GM21528 (cell line): ENCODE data around the gene CHP2.
"Not testable (repeated sequence)": the region's sequence is repeated elsewhere in the genome, so short reads cannot be mapped to it uniquely, and the experiment has no call there.

Experiments used
- ATAC-seq: cut with Tn5 transposase; IDR thresholded peaks from one replicate; pipeline ENCODE4 v1.9.1; 2021; ENCODE audit warnings: mild to moderate bottlenecking, moderate library complexity; ENCODE audit not compliant: unreplicated experiment, low FRiP score

Gene CHP2

DNA sequence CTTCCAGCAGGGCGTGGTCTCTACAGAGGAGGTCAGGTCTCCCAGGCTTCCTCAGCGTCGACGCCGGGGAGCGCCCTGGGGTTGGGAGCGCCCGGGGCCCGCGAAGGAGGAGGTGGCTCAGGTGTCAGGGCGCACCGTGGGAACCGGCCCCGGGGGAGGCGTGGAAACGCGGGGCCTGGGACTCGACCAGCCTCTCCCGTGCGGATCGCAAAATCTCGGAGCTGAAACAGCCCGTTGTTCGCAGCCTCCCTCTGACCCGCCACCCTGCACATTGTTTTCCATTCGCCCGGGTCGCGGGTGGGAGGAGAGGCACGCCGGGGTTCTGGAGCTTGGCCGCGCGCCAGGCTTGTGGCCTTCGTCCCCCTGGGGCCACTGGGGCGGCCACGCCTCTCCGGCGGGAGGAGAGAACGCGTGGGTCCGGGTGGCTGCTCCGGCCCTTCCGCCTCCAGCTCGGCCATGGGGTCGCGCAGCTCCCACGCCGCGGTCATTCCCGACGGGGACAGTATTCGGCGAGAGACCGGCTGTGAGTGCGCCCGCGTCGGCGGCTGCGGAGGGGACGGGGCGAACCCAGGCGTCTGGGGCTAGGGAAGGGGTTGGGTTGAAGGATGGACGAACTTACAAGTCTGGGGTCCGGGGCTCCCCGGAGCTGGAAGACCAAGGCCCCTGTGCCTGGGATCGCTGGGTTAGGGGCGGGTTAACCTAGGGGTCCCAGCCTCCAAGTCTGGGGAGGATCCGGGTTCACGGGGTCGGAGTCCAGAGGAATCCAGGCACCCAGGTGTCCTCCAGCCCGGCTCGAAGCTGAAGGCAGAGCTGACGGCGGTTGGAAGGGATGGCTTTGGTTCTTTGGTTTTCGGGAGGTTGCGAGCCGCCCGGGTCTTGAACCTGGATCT lies at the start of gene CHP2:
Gene CHP2 (plus strand): TSS at position 433 of the 890 bp plus-strand sequence. CDS start 24 bp downstream, at position 457.
- ATAC-seq = no peak

DNA sequence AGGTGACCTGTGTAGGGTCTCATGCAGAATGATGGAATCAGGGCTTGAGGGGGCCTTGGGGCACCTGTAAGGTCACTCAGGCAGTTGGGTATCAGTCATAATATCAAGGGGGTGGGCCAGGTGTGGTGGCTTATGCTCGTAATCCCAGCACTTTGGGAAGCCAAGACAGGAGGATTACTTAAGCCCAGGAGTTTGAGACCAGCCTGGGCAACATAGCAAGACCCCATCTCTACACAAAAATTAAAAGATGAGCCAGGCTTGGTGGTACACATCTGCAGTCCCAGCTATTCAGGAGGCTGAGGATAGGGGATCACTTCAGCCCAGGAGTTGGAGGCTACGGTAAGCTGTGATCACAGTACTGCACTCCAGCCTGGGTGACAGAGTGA lies 49.3 kb upstream of the CHP2 start:
- ATAC-seq = no peak

GRCh38 chr16:23706439-23706838 lies 48.4 kb upstream of the CHP2 start:
- no peak for ATAC-seq

- no peak for ATAC-seq
Observed at GRCh38 chr16:23709536-23709935, 45.3 kb upstream of the CHP2 start.

DNA sequence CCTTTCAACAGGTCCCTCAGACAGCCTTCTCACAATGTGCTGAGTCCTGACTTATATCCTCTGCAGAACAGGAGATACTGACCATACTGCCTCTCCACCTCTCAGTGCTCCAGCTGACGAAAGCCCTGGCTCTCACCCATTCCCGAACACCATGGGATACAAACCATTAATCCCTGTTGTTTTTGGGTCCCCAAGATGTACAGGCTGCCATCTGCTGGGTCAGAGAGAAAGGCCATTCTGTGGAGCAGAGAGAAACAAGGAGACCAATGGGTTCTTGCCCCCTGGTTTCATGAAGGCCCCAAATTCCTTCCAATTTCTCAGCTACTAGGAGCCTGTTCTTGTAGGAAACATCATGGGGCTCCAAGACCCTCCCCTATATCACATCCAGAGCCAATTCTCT lies 44.8 kb upstream of the CHP2 start:
- no peak for ATAC-seq

DNA sequence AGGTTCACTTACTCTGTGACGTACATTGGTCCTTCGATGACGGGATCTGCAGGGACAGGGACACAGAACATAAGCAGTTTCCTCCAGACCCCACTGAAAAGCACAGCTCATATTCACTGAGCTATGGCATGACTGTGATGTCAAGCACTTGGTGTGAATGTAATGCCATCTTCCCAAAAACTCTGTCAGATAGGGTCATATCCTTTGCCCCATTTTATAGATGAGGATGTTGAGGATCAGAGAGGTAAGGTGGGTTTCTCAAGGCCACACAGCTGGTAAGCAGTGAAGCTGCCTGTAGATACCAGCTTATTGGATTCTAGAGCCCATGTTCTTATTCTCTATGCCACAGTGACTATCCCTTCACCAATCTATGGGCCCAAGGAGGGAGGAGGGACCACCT lies 44.3 kb upstream of the CHP2 start:
- ATAC-seq = no peak

GRCh38 chr16:23711785-23712184 lies 43.0 kb upstream of the CHP2 start:
- ATAC-seq = no peak

DNA sequence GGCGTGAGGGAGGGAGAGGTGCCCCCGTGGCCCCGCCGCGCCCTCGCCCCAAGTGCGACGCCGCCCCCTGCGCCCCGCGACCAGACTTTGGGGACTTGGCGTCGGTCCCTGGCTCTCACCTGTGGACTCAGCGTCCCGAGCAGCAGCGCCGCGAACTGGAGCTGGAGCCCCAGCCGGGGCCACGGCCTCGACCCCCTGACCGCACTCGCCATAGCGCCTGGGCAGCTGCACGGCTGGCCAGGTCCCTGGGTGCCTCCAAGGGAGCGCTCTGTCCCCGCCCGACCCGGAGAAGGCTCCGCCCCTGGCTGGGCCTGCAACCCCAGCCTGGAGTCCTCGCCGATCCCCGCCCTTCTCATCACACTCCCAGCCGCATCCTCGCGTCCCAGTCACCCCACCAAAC lies 41.9 kb upstream of the CHP2 start, which contains the start of gene ERN2:
Gene ERN2 (minus strand): TSS at position 247 of the 400 bp plus-strand sequence. CDS start 35 bp downstream, at position 212.
- ATAC-seq = no peak

DNA sequence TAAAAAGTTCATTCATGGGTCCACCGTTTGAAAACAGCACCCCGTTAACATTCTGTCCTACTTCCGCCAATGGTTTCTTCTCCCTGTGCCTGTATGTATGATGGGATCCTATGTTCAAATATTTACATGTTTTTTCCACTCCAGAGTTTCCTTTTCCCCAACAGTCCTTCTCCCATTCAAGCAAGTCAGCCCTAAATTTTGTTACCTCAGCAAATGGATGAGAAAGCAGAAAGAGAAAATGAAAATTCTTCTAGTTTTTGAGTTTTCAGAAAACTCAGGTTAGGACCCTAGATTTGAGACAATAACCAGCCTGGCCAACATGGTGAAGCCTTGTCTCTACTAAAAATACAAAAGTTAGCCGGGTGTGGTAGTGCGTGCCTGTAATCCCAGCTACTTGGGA lies 38.3 kb upstream of the CHP2 start:
- ATAC-seq = no peak

DNA sequence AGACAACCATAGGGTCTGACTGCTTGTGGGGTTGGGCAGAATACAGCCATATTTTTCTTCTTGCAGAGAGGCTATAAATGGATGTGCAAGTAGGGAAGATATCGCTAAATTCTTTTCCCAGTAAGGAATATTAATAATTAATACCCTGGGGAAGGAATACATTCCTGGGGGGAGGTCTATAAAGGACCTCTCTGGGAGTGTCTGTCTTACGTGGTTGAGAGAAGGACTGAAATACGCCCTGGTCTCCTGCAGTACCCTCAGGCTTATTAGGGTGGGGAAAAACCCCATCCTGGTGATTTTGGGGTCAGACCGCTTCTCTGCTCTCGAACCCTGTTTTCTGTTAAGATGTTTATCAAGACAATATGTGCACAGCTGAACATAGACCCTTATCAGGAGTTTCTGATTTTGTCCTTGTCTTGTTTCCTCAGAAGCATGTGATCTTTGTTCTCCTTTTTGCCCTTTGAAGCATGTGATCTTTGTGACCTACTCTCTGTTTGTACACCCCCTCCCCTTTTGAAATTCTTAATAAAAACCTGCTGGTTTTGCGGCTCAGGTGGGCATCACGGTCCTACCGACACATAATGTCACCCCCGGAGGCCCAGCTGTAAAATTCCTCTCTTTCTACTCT lies 32.1 kb upstream of the CHP2 start:
- ATAC-seq = not testable (repeated sequence)

GRCh38 chr16:23724096-23724784 lies 30.6 kb upstream of the CHP2 start:
- no peak for ATAC-seq

- no peak for ATAC-seq
Observed at GRCh38 chr16:23724785-23725131, 30.1 kb upstream of the CHP2 start.

DNA sequence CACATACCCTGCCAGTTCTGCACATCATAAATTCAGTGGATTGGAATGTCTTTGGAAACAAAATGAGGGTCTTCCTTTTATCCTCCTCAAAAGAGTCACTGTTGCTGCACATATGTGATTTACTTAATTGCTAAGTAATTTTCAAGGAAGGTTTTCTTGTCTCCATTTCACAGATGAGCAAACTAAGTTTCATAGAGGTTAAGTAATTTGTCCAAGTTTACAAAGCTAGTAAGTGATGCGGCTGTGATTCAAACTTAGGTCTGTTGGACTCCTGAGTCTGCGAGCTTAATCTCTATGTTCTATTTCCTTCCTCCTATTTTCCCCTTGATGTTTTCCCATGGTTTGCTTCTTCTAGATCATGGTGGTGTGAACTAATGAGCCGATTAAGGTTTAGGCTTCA lies 28.1 kb upstream of the CHP2 start:
- no peak for ATAC-seq

DNA sequence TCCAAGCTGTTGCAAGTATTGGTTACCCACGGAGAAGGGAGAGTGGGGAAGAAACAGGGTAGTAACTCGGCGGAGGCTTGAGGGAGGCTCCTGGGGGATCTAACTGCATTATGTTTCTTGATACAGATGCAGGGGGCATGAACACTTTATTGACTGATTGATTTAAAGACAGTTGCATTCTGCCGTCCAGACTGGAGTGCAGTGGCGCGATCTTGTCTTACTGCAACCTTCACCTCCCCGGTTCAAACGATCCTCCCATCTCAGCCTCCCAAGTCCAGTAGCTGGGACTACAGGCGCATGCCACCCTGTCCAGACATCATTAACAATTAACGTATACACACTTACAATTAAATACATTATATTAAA lies 26.7 kb upstream of the CHP2 start:
- ATAC-seq = no peak

DNA sequence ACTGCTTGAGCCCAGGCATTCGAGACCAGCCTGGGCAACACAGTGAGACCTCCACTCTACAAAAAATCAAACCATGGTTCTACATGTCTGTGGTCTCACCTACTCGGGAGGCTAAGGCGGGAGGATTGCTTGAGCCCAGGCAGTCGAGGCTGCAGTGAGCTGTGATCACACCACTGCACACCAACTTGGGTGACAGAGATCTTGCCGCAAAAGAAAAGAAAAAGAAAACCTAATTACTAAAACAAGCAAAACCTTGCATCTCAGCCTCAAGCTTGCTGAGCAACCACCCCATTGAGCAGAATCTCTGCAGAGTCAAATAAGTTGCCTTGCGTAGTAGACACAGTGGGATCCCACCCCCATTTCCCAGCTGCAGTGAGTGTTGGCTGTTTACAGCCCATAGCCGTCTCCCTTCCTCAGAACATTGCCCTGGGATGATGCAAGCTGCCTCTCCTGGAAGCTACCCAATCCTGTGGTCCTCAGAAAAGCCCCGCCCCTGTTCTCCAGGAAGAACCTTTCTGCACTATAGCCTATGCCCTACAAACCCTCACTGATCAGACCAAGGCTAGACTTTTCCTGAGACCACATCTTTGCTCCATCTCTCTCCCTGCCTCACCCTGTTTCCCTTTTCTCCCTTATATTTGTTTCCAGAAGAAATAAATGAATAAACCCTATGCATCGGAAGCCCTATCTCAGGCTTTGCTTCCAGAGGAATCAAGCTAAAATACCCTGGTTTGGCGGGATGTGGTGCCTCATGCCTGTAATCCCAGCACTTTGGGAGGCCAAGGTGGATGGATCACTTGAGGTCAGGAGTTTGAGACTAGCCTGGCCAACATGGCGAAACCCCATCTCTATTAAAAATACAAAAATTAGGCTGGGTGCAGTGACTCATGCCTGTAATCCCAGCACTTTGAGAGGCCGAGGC lies 25.1 kb upstream of the CHP2 start:
- ATAC-seq = no peak

DNA sequence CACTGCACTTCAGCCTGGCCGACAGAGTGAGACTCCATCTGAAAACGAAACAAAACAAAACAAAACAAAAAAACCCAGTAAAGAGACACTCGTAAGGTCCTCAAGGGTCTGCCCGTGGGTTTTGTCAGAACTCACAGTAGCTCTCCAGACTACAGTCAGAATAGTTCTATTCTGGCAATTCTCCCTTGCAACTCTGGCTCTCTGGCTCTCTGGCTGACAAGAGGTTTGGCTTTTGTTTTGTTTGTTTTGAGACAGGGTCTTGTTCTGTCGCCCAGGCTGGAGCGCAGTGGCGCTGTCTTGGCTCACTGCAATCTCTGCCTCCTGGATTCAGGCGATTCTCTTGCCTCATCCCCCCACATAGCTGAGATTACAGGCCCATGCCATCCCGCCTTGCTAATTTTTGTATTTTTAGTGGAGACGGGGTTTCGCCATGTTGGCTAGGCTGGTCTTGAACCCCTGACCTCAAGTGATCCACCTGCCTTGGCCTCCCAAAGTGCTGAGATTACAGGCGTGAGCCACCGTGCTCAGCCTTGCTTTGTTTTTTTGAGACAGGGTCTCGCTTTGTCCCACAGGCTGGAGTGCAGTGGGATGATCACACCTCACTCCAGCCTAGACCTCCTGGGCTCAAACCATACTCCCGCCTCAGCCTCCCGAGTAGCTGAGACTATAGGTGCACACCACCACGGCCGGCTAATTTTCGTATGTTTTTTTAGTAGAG lies 20.5 kb upstream of the CHP2 start:
- ATAC-seq = no peak

DNA sequence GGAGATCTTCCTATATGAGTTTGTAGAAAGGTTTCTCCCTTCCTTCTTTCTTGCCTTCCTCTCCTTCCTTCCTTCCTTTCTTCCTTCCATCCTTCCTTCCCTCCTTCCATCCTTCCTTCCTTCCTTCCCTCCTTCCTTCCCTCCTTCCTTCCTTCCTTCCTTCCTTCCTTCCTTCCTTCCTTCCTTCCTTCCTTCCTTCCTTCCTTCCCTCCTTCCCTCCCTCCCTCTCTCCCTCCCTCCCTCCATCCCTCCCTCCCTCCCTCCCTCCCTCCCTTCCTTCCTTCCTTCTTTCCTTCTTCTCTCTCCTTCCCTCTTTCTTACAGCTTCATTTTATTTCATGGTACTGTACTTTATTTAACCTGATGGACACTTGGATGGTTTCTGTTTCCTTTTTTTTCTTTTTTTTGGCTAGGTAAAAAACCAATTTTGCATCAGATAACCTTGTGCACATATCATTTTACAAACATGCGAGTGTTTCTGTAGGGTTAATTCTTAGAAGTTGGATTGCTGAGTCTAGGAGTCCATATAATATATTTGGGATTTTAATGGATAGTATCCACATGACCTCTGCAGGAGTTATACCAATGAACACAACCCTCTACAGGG lies 17.3 kb upstream of the CHP2 start:
- ATAC-seq = not testable (repeated sequence)

DNA sequence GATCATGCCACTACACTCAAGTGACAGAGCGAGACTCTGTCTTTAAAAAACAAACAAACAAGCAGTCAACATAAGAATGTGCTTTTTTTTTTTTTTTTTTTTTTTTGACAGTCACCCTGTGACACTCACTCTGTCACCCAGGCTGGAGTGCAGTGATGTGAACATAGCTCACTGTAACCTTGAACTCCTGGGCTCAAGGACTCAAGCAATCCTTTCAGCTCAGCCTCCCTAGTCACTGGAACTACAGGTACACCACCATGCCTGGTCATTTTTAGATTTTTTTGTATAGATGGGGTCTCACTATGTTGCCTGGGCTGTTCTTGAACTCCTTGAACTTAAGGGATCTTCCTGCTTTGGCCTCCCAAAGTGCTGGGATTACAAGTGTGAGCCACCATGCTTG lies 15.3 kb upstream of the CHP2 start:
- no peak for ATAC-seq

DNA sequence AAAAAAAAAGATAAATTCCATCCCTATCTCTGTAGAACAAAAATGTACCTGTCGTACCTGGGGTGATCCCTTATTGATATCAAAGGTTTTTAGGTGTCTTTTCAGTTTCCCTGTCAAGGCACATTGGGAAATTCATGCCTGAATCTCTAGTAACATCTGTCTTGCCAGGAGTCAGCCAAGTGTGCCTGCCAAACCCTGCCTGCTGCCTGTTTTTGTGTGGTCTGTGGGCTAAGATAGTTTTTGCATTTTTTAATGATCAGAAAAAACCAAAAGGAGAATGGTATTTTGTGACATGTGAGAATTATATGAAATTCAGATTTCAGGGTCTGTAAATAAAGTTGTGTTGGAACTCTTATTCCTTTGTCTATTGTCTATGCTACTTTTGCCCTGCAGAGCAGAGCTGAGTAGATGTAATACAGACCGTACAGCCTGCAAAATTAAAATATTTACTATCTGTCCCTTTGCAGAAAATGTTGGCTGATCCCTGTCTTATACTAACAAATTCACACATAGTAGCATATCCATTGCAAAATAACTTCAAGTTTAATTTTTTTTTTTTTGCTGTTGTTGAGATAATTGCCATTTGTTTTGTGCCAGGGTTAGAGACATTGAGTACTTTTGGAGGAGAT lies 13.0 kb upstream of the CHP2 start:
- ATAC-seq = no peak
